Activated CD8-positive, alpha-beta T cell treated with anti-CD3 and anti-CD28 coated beads for 36 hours (primary cell): ENCODE results near the gene SOS2. TPM values are rescaled to one million over a fixed set of nuclear protein-coding genes. Genes with fewer than 3 reads are reported as not detected.

Source experiments
- ATAC-seq: fragments of 200-7000 bp; cut with Tn5 transposase; one replicate; pipeline ENCODE4 v1.10.0; 2021; ENCODE audit warnings: mild to moderate bottlenecking, moderate library complexity
- CTCF ChIA-PET: fragments of 350-600 bp; sonication (Branson Sonifier 250); formaldehyde crosslinking; loops from one replicate; lab custom pipeline; 2021; ENCODE audit warnings: antibody characterized with exemption; lab: Charles Lee
- POLR2A ChIA-PET: fragments of 350-600 bp; sonication (Branson Sonifier 250); formaldehyde crosslinking; loops from one replicate; lab custom pipeline; 2021; ENCODE audit warnings: antibody characterized with exemption; lab: Charles Lee
- DNase-seq: peaks from one replicate; pipeline ENCODE4 v3.0.0-alpha.2; 2020
- H3K27ac Mint-ChIP-seq: one replicate; pipeline ENCODE4 v1.8.0; 2021; ENCODE audit warnings: mild to moderate bottlenecking, mixed read lengths
- H3K27me3 Mint-ChIP-seq: one replicate; pipeline ENCODE4 v1.8.0; 2021; ENCODE audit warnings: mixed read lengths
- H3K36me3 Mint-ChIP-seq: one replicate; pipeline ENCODE4 v1.8.0; 2021; ENCODE audit warnings: low read depth, mixed read lengths
- H3K4me1 Mint-ChIP-seq: one replicate; pipeline ENCODE4 v1.8.0; 2021; ENCODE audit warnings: low read depth, mixed read lengths
- H3K4me3 Mint-ChIP-seq: one replicate; pipeline ENCODE4 v1.8.0; 2021; ENCODE audit warnings: mild to moderate bottlenecking, moderate library complexity, mixed read lengths
- H3K9me3 Mint-ChIP-seq: one replicate; pipeline ENCODE4 v1.8.0; 2021; ENCODE audit warnings: mixed read lengths
- intact Hi-C: fragments of 100-400 bp; cut with micrococcal nuclease; formaldehyde crosslinking; loops from one replicate; pipeline ENCODE4 v1.10.0; 2022
- total RNA-seq, 2 experiments: library from RNA; stranded (reverse); gene quantifications; one replicate each; pipeline ENCODE4 v1.2.3, GENCODE V29; 2021
- TF ChIP-seq, protein P1 (sequence below): fragments of 200-600 bp; IDR thresholded peaks from one replicate; pipeline ENCODE4 v1.8.0; 2022; ENCODE audit warnings: antibody characterized with exemption, mild to moderate bottlenecking

Gene SOS2
- total RNA-seq, 2 experiments from 2014 or later: 14.7 to 16.4 TPM

DNA sequence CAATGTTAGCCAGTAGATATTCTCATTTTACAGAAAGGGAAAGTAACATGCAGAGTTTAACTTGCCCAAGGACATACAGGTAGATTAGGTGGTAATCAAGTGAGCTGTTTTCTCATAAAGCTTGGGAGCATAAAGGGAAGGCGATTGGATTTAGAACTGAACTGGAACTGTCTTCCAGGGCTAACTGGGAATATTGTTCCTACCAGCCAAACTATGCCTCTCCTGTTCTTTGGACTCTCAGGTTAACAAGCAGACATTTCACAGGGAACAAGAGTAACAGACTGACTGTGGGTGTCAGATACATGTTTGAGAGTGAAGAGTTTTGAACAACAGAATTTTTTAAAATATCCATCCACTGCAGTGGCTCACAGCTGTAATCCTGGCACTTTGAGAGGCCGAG, 130.6 kb downstream of the SOS2 start:
- intact Hi-C loops: no loop called here
- Mint-ChIP-seq H3K27me3 (no peaks in the 10 kb centered on the region), H3K27ac (peak overlapping the region; percentile 52), H3K4me1 (peaks cover 72% of the 10 kb centered on the region), H3K4me3 (no peak overlapping the region), H3K9me3 (peaks cover under 1% of the 10 kb centered on the region), H3K36me3 (peaks cover 33% of the 10 kb centered on the region)
- CTCF ChIA-PET: interaction anchor here (1.3 to 14.4 kb wide), 10 partner anchors 12 to 248 kb away, joined by 4 to 218 read pairs (median 8); partner anchors contain the start of gene NEMF
- no peak for ATAC-seq
- POLR2A ChIA-PET: interaction anchor here (1.2 to 2.8 kb wide), 2 partner anchors 62 to 99 kb away, joined by 4 to 9 read pairs; no protein-coding TSS in a partner anchor
- DNase-seq: no peak
- TF ChIP-seq, protein P1, sequence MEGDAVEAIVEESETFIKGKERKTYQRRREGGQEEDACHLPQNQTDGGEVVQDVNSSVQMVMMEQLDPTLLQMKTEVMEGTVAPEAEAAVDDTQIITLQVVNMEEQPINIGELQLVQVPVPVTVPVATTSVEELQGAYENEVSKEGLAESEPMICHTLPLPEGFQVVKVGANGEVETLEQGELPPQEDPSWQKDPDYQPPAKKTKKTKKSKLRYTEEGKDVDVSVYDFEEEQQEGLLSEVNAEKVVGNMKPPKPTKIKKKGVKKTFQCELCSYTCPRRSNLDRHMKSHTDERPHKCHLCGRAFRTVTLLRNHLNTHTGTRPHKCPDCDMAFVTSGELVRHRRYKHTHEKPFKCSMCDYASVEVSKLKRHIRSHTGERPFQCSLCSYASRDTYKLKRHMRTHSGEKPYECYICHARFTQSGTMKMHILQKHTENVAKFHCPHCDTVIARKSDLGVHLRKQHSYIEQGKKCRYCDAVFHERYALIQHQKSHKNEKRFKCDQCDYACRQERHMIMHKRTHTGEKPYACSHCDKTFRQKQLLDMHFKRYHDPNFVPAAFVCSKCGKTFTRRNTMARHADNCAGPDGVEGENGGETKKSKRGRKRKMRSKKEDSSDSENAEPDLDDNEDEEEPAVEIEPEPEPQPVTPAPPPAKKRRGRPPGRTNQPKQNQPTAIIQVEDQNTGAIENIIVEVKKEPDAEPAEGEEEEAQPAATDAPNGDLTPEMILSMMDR: no peak

DNA sequence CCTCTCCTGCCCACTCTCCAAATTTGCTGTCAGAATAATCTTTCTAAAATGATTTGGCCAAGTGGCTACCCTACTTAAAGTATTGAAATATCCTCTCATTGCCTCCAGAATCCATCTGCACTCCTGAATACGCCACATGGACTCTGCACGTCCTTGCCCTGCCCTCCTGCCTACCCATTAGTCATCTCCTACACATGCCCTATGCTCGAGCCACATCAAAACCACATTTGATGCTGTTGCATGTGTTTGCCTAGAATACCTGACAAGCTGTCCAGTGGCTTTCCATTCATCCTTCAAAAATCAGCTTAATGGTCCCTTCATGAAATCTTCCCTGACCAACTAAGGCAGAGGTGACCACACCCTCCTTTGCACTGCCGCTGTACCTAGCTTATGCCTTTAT, 132.0 kb downstream of the SOS2 start:
- DNase-seq (peak; percentile 47), ATAC-seq (peak; percentile 59)
- no peaks in the 10 kb centered on the region for H3K27me3 Mint-ChIP-seq
- TF ChIP-seq, protein P1: no peak
- peak overlapping the region; percentile 60 for H3K27ac Mint-ChIP-seq
- POLR2A ChIA-PET: interaction anchor here (0.9 to 1.6 kb wide), 3 partner anchors 53 to 246 kb away, joined by 3 to 6 read pairs (median 5); partner anchors contain the start of gene NEMF
- intact Hi-C loops: no loop called here
- H3K4me3 Mint-ChIP-seq: peak overlapping the region; percentile 34
- peaks cover 2% of the 10 kb centered on the region for H3K9me3 Mint-ChIP-seq
- CTCF ChIA-PET: interaction anchor here (1.1 to 14.4 kb wide), 3 partner anchors 10 to 246 kb away, joined by 3 to 218 read pairs (median 5); partner anchors contain the start of gene NEMF
- H3K36me3 Mint-ChIP-seq: peaks cover 35% of the 10 kb centered on the region
- H3K4me1 Mint-ChIP-seq: peaks cover 72% of the 10 kb centered on the region

DNA sequence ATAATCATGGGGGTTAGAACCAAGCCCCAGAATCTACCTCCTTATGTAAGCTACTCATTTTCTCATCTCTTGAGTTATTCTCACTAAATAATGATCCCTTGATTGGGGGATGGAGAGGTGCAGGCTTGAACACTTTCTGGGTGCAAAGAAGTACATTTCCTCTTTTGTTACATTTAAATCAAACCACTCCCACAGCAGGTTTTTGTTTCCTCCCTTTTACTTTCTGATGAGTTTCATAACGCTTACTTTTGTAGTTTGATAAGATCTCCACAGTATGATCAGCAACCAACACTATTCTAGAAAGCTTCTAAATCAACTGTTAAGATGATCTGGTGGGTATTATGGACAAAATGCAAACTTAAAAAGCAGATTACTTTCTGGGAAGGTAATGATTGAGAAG, 135.5 kb downstream of the SOS2 start:
- CTCF ChIA-PET: interaction anchor here (0.6 to 14.4 kb wide), 10 partner anchors 9 to 231 kb away, joined by 3 to 218 read pairs (median 3); no protein-coding TSS in a partner anchor
- Mint-ChIP-seq H3K27ac (peak overlapping the region; percentile 87), H3K4me1 (peaks cover 81% of the 10 kb centered on the region), H3K4me3 (peak overlapping the region; percentile 31), H3K27me3 (no peaks in the 10 kb centered on the region), H3K36me3 (peaks cover 24% of the 10 kb centered on the region), H3K9me3 (peaks cover 2% of the 10 kb centered on the region)
- TF ChIP-seq, protein P1: no peak
- intact Hi-C loops: no loop called here
- ATAC-seq: peak; percentile 60
- POLR2A ChIA-PET: interaction anchor here (0.7 to 2.6 kb wide), 17 partner anchors 8 to 236 kb away, joined by 3 to 13 read pairs (median 4); partner anchors contain the start of gene VCPKMT
- DNase-seq: no peak

DNA sequence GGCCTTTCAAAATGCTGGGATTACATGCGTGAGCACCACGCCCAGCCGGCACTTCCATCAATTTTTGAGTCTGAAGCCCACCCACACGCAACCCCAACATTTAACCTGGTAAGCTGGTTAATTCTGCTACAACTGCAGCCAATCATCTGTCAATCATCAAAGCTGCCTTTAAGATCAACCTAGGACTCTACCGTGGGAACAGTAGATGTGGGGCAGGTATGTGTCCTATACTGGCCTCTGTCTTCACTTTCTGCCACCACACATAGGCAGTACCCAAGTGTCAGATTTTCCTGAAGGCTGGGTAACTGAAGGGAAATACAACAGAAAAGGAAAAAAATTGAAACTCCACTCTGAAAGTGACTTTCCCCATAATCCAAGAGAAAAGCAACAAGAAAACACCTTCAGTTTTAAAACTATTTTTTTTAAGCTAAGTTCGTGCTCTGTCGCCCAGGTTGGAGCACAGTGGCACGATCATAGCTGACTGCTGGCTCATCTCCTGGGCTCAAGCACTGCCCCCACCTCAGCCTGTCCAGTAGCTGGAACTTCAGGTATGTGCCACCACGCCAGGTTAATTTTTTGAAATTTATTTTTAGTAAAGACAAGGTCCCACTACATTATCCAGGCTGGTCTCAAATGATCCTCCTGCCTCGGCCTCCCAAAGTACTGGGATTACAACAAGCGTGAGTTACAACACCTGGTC, 137.2 kb downstream of the SOS2 start:
- H3K27me3 Mint-ChIP-seq: no peaks in the 10 kb centered on the region
- ChIA-PET POLR2A (interaction anchor here (0.6 to 2.5 kb wide), 7 partner anchors 9 to 227 kb away, joined by 3 to 13 read pairs (median 3); no protein-coding TSS in a partner anchor), CTCF (interaction anchor here (1.0 to 1.8 kb wide), 5 partner anchors 8 to 237 kb away, joined by 3 to 5 read pairs (median 3); no protein-coding TSS in a partner anchor)
- peaks cover 22% of the 10 kb centered on the region for H3K36me3 Mint-ChIP-seq
- ATAC-seq (no peak), DNase-seq (no peak)
- H3K9me3 Mint-ChIP-seq: peaks cover 2% of the 10 kb centered on the region
- no peak overlapping the region for H3K4me3 Mint-ChIP-seq
- TF ChIP-seq, protein P1: no peak
- H3K4me1 Mint-ChIP-seq: peaks cover 77% of the 10 kb centered on the region
- H3K27ac Mint-ChIP-seq: peak overlapping the region; percentile 26
- intact Hi-C loops: no loop called here
